Pancreas (tissue), 10 donors: ENCODE results near the gene SLC30A3. TPM values are rescaled to one million over a fixed set of nuclear protein-coding genes. Genes with fewer than 3 reads are reported as not detected.

Experiments
- ATAC-seq, 4 donors: fragments of 200-7000 bp; cut with Tn5 transposase; one replicate each; pipeline versions ENCODE4 v1.8.0 to v1.9.1; 2020; ENCODE audit warnings: mild to moderate bottlenecking in 4 of 4, moderate library complexity in 4 of 4
- DNase-seq, 6 donors: peaks; one replicate each; pipeline ENCODE4 v3.0.0-alpha.2; 2020
- FAIRE-seq: peaks from 2 replicates; lab custom pipeline; 2012; peaks lifted over from hg19 to GRCh38; lab: Jason Lieb, UNC
- H3K27ac ChIP-seq, 4 donors: fragments of 200-600 bp; sonication (generic); 1 replicate in 3 of 4; 2 replicates in 1 of 4; pipeline versions ENCODE4 v1.5.0 to v1.8.0; 2020
- H3K27me3 ChIP-seq, 4 donors: fragments of 200-600 bp; one replicate each; pipeline ENCODE4 v1.8.0; 2021
- H3K36me3 ChIP-seq, 3 donors: fragments of 200-600 bp; sonication (generic) in 1 of 3; one replicate each; pipeline versions ENCODE4 v1.5.0 to v1.8.0; 2020 to 2021
- H3K4me1 ChIP-seq, 3 donors: fragments of 200-600 bp; one replicate each; pipeline ENCODE4 v1.8.0; 2021
- H3K4me3 ChIP-seq, 4 donors: fragments of 200-600 bp; sonication (generic) in 2 of 4; one replicate each; pipeline versions ENCODE4 v1.5.0 to v1.8.0; 2020 to 2021
- H3K9me3 ChIP-seq, 4 donors: fragments of 200-600 bp; one replicate each; pipeline ENCODE4 v1.8.0; 2021
- WGBS, 2 donors: extraction: QIAGEN DNeasy Blood & Tissue Kit; methylation state at CpG; one replicate each; pipeline ENCODE4 v1.1.7; 2013; 5-methylcytosine and 5-hydroxymethylcytosine counted together
- intact Hi-C, 3 donors: fragments of 100-400 bp; cut with DNase I; formaldehyde crosslinking; loops; one replicate each; pipeline versions ENCODE4 v1.11.1 to v1.14.2; 2022
- polyA plus RNA-seq, 2 donors: library from polyadenylated mRNA; stranded (reverse); fragments of 200-250 nt; gene quantifications; one replicate each; pipeline ENCODE4 v1.2.3, GENCODE V29; 2013
- total RNA-seq, 6 donors: library from RNA; stranded (reverse); fragmentation: NEBNext Ultra II Directional in 4 of 6; extraction: Animal tissue kit (Norgen Biotek cat#: 25700) in 4 of 6; gene quantifications; one replicate each; pipeline versions ENCODE4 v1.2.1 to v1.2.4, GENCODE V29; 2021 to 2023
- TF ChIP-seq, protein P1 (sequence below), 4 donors: fragments of 200-600 bp; sonication (generic) in 3 of 4; IDR thresholded peaks; one replicate each; pipeline versions ENCODE4 v1.5.0 to v1.8.0; 2021; ENCODE audit warnings: antibody characterized with exemption in 4 of 4
- donor health status: healthy with polysubstance abuse.
- donor health status: DM: no; HTN: no; CAD: no; lungs with moderate emphysema.
- donor health status: DM: no; HTN: no; CAD: no.
- donor health status: control.
- donor health status: control.
- donor health status: Bipolar disorder and iron deficiency.
- donor health status: DM: yes; HTN: yes; CAD: no.
- donor health status: DM: no; HTN: no; CAD: no.
- donor health status: DM: no; HTN: no; CAD: no.
- donor health status: DM: yes; HTN: yes; CAD: no.

The SLC30A3 gene
- total and polyA plus RNA-seq, 8 donors, result 0.12 to 0.15 TPM; not detected in 6

DNA sequence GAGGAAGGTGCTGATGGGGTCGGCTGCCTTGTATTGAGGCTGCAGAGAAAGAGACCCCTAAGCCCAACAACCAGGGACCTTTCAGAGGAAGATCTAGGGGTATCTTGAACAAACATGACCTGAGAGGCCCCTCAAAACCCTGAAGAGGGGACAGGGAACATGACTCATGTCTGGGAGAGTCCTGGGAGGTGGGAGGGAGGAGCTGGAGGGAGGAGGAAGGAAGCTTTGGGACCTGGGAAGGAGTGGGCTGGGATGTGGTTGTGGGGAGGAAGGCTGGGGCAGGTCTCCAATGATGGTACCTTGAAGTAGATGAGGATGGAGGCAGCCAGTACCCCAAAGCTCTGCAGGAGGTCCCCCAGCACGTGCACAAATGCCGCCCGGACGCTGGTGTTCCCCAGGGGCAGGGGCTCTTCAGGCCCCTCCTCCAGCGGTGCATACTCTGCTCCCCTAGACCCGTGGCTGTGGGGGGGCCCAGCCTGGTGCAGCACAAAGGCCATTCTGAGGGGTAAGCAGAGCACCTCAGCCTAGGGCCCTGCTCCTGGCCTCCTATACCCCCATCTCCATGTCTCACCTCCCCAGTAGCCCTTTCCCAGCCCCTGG is 5.9 kb downstream of the SLC30A3 start:
- no peaks in the 10 kb centered on the region for H3K9me3 ChIP-seq
- peaks cover 0 to 2% (median 0%) of the 10 kb centered on the region in 4 donors for H3K27me3 ChIP-seq
- 62% methylated on average over 7 of the region's 7 CpGs for WGBS, 2 donors
- no peaks in the 10 kb centered on the region for H3K36me3 ChIP-seq
- intact Hi-C loops, result no loop called here
- FAIRE-seq, result no peak
- H3K4me1 ChIP-seq, result no peaks in the 10 kb centered on the region
- no peak overlapping the region for H3K27ac ChIP-seq
- TF ChIP-seq, protein P1, sequence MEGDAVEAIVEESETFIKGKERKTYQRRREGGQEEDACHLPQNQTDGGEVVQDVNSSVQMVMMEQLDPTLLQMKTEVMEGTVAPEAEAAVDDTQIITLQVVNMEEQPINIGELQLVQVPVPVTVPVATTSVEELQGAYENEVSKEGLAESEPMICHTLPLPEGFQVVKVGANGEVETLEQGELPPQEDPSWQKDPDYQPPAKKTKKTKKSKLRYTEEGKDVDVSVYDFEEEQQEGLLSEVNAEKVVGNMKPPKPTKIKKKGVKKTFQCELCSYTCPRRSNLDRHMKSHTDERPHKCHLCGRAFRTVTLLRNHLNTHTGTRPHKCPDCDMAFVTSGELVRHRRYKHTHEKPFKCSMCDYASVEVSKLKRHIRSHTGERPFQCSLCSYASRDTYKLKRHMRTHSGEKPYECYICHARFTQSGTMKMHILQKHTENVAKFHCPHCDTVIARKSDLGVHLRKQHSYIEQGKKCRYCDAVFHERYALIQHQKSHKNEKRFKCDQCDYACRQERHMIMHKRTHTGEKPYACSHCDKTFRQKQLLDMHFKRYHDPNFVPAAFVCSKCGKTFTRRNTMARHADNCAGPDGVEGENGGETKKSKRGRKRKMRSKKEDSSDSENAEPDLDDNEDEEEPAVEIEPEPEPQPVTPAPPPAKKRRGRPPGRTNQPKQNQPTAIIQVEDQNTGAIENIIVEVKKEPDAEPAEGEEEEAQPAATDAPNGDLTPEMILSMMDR (IDR thresholded peaks at IDR 0.05), result no peak
- H3K4me3 ChIP-seq, result no peak overlapping the region
- no peak for ATAC-seq
- DNase-seq, result no peak

- WGBS, 2 donors, result 11 to 15% methylated on average over 1 of the region's 1 CpG
- H3K27me3 ChIP-seq, result no peaks in the 10 kb centered on the region
Measured at GRCh38 chr2:27255660-27256059, 7.2 kb downstream of the SLC30A3 start.

GRCh38 chr2:27255187-27255586 is 7.7 kb downstream of the SLC30A3 start:
- no peak for DNase-seq
- H3K27ac ChIP-seq, result no peak overlapping the region
- ATAC-seq, result no peak
- no peaks in the 10 kb centered on the region for H3K27me3 ChIP-seq
- no peaks in the 10 kb centered on the region for H3K36me3 ChIP-seq
- WGBS, 2 donors, result 27 to 28% methylated on average over 13 of the region's 13 CpGs
- intact Hi-C loops, result no loop called here
- no peaks in the 10 kb centered on the region for H3K9me3 ChIP-seq
- FAIRE-seq, result no peak
- TF ChIP-seq, protein P1 (IDR thresholded peaks at IDR 0.05), result no peak
- no peaks in the 10 kb centered on the region for H3K4me1 ChIP-seq
- no peak overlapping the region for H3K4me3 ChIP-seq

More at GRCh38 chr2:27255660-27256059, 7.2 kb downstream of the SLC30A3 start:
- DNase-seq, result no peak
- TF ChIP-seq, protein P1 (IDR thresholded peaks at IDR 0.05), result no peak
- H3K4me3 ChIP-seq, result no peak overlapping the region
- no peaks in the 10 kb centered on the region for H3K36me3 ChIP-seq
- H3K4me1 ChIP-seq, result no peaks in the 10 kb centered on the region
- H3K9me3 ChIP-seq, result no peaks in the 10 kb centered on the region
- no peak for ATAC-seq
- no peak overlapping the region for H3K27ac ChIP-seq
- no peak for FAIRE-seq
- intact Hi-C loops, result no loop called here

DNA sequence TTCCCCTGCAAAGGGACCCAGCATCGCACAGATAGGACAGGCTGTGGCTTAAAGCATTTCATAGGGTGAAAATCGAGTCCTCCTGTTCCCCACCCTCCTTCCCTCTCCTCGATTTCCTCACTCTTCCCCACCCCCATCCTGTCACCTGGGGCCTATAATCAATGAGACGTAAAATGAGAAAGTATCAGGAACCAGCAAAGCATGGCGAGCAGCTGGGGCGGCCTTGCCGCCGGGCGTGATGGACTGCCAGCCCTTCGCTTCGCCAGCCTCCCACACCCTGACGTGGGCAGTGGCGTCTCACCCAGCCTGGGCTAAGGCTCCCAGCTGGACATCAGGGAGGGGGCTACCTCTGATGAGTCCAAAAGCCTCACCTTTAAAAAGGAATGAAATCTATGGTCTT is 11.1 kb downstream of the SLC30A3 start:
- no peaks in the 10 kb centered on the region for H3K9me3 ChIP-seq
- intact Hi-C loops, result no loop called here
- DNase-seq (peak in 1 of 6 donors; percentile 33), FAIRE-seq (no peak), ATAC-seq (no peak)
- H3K36me3 ChIP-seq, result no peaks in the 10 kb centered on the region
- no peaks in the 10 kb centered on the region for H3K4me1 ChIP-seq
- H3K27me3 ChIP-seq, result no peaks in the 10 kb centered on the region
- WGBS, 2 donors, result 71 to 79% methylated on average over 13 of the region's 13 CpGs
- H3K27ac ChIP-seq, result no peak overlapping the region
- no peak overlapping the region for H3K4me3 ChIP-seq
- TF ChIP-seq, protein P1 (IDR thresholded peaks at IDR 0.05), result no peak

- H3K9me3 ChIP-seq, result no peaks in the 10 kb centered on the region
- H3K4me3 ChIP-seq, result no peak overlapping the region
- ATAC-seq, result no peak
- peak in 1 of 6 donors; percentile 18 for DNase-seq
- no peaks in the 10 kb centered on the region for H3K4me1 ChIP-seq
- H3K27ac ChIP-seq, result no peak overlapping the region
- intact Hi-C loops, result no loop called here
- WGBS, 2 donors, result 59 to 67% methylated on average over 13 of the region's 13 CpGs
- H3K36me3 ChIP-seq, result no peaks in the 10 kb centered on the region
- H3K27me3 ChIP-seq, result no peaks in the 10 kb centered on the region
- no peak for FAIRE-seq
- TF ChIP-seq, protein P1 (IDR thresholded peaks at IDR 0.05), result no peak
Measured at GRCh38 chr2:27250652-27251379, 12.0 kb downstream of the SLC30A3 start.
